ENCODE results near the gene COL4A3. TPM values are rescaled to one million over a fixed set of nuclear protein-coding genes. Genes with fewer than 3 reads are reported as not detected.

COL4A3 gene
- total and polyA plus RNA-seq, 9 of the 15 experiments (the other 6 are each of a cell fraction or from before 2014, with no cell fraction given) = not detected

GRCh38 chr2:227337442-227337841 is 173.0 kb downstream of the COL4A3 start:
- POLR2A ChIA-PET = no interaction called here
- Histone ChIP-seq H3K36me3 (ENCODE audit: control insufficient read depth, insufficient read depth, low read length) (peaks cover 49% of the 10 kb centered on the region), H3K4me3 (no peak overlapping the region), H4K20me1 (replicated peaks; ENCODE audit: control insufficient read depth, insufficient read depth, low read length) (no peaks in the 10 kb centered on the region), H3K27ac (ENCODE audit: extremely low read depth, low read depth, low read length) (no peak overlapping the region), H3K4me1 (replicated peaks in 1 of 2; ENCODE audit: control insufficient read depth in 2 of 2, insufficient read depth in 2 of 2, low read length in 2 of 2) (no peaks in the 10 kb centered on the region), H3K79me2 (ENCODE audit: control insufficient read depth, insufficient read depth, low read length) (no peaks in the 10 kb centered on the region), H2AFZ (ENCODE audit: low read depth, low read length) (no peak overlapping the region), H3K4me2 (ENCODE audit: insufficient read depth, low read length) (no peak overlapping the region), H3K9me3 (replicated peaks; ENCODE audit: control insufficient read depth, insufficient read depth, low read depth, low read length) (no peaks in the 10 kb centered on the region), H3K9me1 (ENCODE audit: control insufficient read depth, insufficient read depth, low read length) (no peaks in the 10 kb centered on the region), H3K9ac (ENCODE audit: insufficient read depth in 1 of 2, low read depth in 2 of 2, low read length in 2 of 2) (no peak overlapping the region), H3K27me3 (ENCODE audit: control insufficient read depth in 2 of 2, insufficient read depth in 2 of 2, low read length in 2 of 2) (no peaks in the 10 kb centered on the region)
- CTCF ChIA-PET (ENCODE audit: low intra/inter-chr PET ratio) = no interaction called here
- in situ Hi-C loops (cut with MboI) = no loop called here
- WGBS (ENCODE audit: insufficient coverage, low coverage, missing lambda C conversion rate) = 83% methylated on average over 2 of the region's 2 CpGs
- ATAC-seq (no peak), DNase-seq (ENCODE audit: extremely low read depth in 1 of 4, low spot score in 3 of 4) (no peak), FAIRE-seq (no peak)
- no TSS peak for BruUV-seq (replicated peaks)
- intact Hi-C loops (cut with micrococcal nuclease) = no loop called here
- no peak for TF ChIP-seq ZNF583 (CRISPR knock-in tag; IDR thresholded peaks at IDR 0.05)
- no peak for TF ChIP-seq ZNF584 (CRISPR knock-in tag; IDR thresholded peaks at IDR 0.05; ENCODE audit: low read depth)
- no peak for TF ChIP-seq ZNF316 (IDR thresholded peaks at IDR 0.05)
- no peak for TF ChIP-seq SMARCB1 (IDR thresholded peaks at IDR 0.05; ENCODE audit: insufficient read length, low read depth)
- no peak for TF ChIP-seq ZNF639 (CRISPR knock-in tag; conservative IDR thresholded peaks at IDR 0.05 in 1 of 2, IDR thresholded peaks at IDR 0.05 in 1 of 2)

Measured in K562 (cell line).